Esophagus muscularis mucosa (tissue), 4 donors: ENCODE data around the gene CAMK2N1. TPM values are rescaled to one million over a fixed set of nuclear protein-coding genes. Genes with fewer than 3 reads are reported as not detected.
A peak's percentile ranks its signal among the peaks of the same experiment; 100 is the strongest.

Experiments used
- DNase-seq: peaks from one replicate; pipeline ENCODE4 v3.0.0-alpha.2; 2017; ENCODE audit errors: extremely low spot score
- H3K27ac ChIP-seq, 4 donors: fragments of 200-600 bp; sonication (generic); replicated peaks in 1 of 4; 1 replicate in 3 of 4; 2 replicates in 1 of 4; pipeline ENCODE4 v1.5.1; 2016 to 2019; ENCODE audit warnings: mild to moderate bottlenecking in 1 of 4
- H3K27me3 ChIP-seq, 4 donors: fragments of 200-600 bp; sonication (generic); one replicate each; pipeline versions ENCODE4 v1.5.1 to v1.6.0; 2016 to 2019
- H3K36me3 ChIP-seq, 4 donors: fragments of 200-600 bp; sonication (generic); one replicate each; pipeline ENCODE4 v1.5.1; 2016 to 2019
- H3K4me1 ChIP-seq, 4 donors: fragments of 200-600 bp; sonication (generic); one replicate each; pipeline ENCODE4 v1.5.1; 2016 to 2019
- H3K4me3 ChIP-seq, 4 donors: fragments of 200-600 bp; sonication (generic); 1 replicate in 2 of 4; 2 replicates in 2 of 4; pipeline ENCODE4 v1.5.1; 2016 to 2019; ENCODE audit warnings: mild to moderate bottlenecking in 4 of 4, moderate library complexity in 1 of 4
- H3K9me3 ChIP-seq, 4 donors: fragments of 200-600 bp; sonication (generic); 1 replicate in 3 of 4; 2 replicates in 1 of 4; pipeline ENCODE4 v1.5.1; 2016 to 2019
- EP300 ChIP-seq: sonication (generic); formaldehyde crosslinking; IDR thresholded peaks from one replicate; pipeline ENCODE4 v1.6.1; 2017; ENCODE audit warnings: antibody characterized with exemption
- POLR2A ChIP-seq: fragments of 450-650 bp; IDR thresholded peaks from one replicate; pipeline ENCODE4 v1.6.1; 2017; ENCODE audit warnings: antibody characterized with exemption, moderate library complexity, mild to moderate bottlenecking, low read depth
- POLR2AphosphoS5 ChIP-seq, 2 donors: sonication (generic); formaldehyde crosslinking; IDR thresholded peaks; one replicate each; pipeline ENCODE4 v1.6.1; 2017; ENCODE audit warnings: antibody characterized with exemption in 2 of 2
- WGBS: methylation state at CpG from one replicate; pipeline ENCODE4 v1.1.5; 2018; 5-methylcytosine and 5-hydroxymethylcytosine counted together
- intact Hi-C: fragments of 100-400 bp; cut with DNase I; formaldehyde crosslinking; loops from one replicate; pipeline ENCODE4 v1.15.1; 2023
- total RNA-seq, 4 donors: library from RNA; depleted of rRNA; stranded (reverse); fragments of >200 nt; gene quantifications; one replicate each; pipeline versions ENCODE4 v1.1.0 to v1.2.1, GENCODE V29; 2016
- TF ChIP-seq, protein P1 (sequence below), 3 experiments: fragments of 200-600 bp in 2 of 3; fragments of 450-650 bp in 1 of 3; sonication (generic) in 2 of 3; IDR thresholded peaks; one replicate each; pipeline ENCODE4 v1.5.1; 2017 to 2019; ENCODE audit warnings: antibody characterized with exemption in 3 of 3, mild to moderate bottlenecking in 2 of 3, moderate library complexity in 1 of 3

The CAMK2N1 gene
- 10 to 100 TPM; 22.2 to 31.1 (median 25.6) TPM for total RNA-seq

DNA sequence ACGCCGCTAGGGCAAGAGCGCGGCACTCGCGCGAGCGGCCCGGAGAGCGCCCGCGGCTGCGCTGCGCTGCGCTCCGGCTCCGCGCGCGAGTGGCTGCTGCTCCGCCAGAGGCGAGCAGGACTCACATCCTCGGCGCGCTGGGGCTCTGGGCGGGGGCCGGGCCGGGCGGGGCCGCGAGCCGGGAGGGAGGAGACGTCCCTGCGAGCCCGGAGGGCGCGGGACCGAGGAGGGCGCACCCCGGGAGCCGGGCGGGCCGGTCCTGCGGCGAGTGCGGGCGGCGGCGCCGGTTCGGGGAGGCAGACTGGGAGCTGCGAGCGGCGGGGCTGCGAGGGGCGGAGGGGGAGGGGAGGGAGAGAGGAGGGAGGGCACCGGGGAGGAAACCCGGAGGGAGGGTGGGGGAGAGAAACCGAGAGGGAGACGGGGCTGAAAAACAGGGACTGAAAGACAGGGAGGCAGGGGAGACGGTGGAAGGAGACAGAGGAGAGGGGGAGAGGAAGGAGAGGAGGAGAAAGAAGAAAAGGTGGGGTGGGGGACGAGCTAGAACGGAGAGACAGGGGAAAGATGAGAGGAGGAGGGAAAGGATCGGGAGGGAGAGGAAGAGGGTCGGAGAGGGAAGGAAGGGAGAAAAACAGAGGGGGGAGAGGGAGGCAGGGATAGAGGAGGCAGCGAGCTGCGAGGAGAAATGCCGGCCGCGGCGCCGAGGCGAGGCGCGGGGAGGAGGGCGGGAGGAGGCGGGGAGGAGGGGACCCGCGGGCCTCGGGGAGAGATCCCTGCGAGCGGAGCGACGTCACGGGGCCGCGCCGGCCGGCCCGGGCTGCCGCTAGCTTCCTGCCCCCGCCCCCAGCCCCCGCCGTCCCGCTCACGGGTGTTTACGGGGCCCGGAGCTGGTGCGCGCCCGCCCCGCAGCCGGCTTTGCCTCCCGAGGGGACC, at the start of gene CAMK2N1:
CAMK2N1 (minus strand) TSS at position 684 of the 930 bp plus-strand sequence. CDS start 831 bp downstream, outside the sequence.
- intact Hi-C loops, result no loop called here
- DNase-seq, result no peak
- peaks cover 0 to 30% (median 2%) of the 10 kb centered on the region in 4 donors for H3K27me3 ChIP-seq

DNA sequence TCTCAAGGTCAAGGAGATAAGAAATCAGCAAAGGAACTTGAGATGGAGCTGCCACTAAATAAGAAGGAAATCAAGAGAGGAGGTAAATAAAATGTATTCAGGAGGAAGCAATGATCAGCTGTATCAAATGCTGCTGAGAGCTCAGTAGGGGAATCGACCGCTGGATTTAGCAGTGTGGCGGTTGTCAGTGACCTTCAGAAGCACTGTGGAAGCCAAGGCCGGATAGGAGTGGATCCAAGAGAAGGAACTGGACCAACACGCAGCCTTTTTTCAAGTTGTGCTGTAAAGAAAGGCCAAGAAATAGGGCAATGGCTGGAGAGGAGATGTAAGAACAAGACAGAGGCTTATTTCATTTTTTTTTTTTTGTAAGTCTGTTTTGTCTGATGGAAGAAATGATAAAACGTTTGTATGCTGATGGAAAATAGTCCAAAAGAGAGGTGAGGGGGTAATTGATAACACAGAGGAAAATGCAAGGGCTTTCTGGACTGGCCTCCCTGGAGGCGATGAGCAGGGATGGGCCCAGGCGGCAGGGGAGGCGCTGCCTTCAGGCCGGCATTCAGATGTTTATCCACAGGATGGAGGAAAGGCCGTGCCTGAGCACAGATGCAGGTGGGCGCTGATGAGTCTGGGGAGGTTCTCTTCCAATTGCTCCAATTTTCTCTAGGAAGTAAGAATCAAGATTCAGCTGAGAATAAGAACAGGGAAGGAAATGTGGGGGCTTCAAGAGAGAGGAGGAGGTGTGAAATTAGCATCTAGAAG, 48.8 kb upstream of the CAMK2N1 start:
- intact Hi-C loops, result no loop called here
- no peak for TF ChIP-seq POLR2AphosphoS5 (IDR thresholded peaks at IDR 0.05)
- TF ChIP-seq, protein P1, sequence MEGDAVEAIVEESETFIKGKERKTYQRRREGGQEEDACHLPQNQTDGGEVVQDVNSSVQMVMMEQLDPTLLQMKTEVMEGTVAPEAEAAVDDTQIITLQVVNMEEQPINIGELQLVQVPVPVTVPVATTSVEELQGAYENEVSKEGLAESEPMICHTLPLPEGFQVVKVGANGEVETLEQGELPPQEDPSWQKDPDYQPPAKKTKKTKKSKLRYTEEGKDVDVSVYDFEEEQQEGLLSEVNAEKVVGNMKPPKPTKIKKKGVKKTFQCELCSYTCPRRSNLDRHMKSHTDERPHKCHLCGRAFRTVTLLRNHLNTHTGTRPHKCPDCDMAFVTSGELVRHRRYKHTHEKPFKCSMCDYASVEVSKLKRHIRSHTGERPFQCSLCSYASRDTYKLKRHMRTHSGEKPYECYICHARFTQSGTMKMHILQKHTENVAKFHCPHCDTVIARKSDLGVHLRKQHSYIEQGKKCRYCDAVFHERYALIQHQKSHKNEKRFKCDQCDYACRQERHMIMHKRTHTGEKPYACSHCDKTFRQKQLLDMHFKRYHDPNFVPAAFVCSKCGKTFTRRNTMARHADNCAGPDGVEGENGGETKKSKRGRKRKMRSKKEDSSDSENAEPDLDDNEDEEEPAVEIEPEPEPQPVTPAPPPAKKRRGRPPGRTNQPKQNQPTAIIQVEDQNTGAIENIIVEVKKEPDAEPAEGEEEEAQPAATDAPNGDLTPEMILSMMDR (IDR thresholded peaks at IDR 0.05), result no peak
- no peak for TF ChIP-seq EP300
- H3K4me3 ChIP-seq, result no peak overlapping the region
- H3K9me3 ChIP-seq, result no peaks in the 10 kb centered on the region
- no peak overlapping the region for H3K27ac ChIP-seq
- H3K27me3 ChIP-seq, result peaks cover 0 to 52% (median 0%) of the 10 kb centered on the region in 4 donors
- 66% methylated on average over 12 of the region's 12 CpGs for WGBS
- no peaks in the 10 kb centered on the region for H3K36me3 ChIP-seq
- H3K4me1 ChIP-seq, result no peaks in the 10 kb centered on the region
- DNase-seq, result no peak

More for the DNA sequence above, at the start of gene CAMK2N1:
- no peaks in the 10 kb centered on the region for H3K36me3 ChIP-seq
- H3K9me3 ChIP-seq, result no peaks in the 10 kb centered on the region
- TF ChIP-seq POLR2A (no peak), POLR2AphosphoS5 (IDR thresholded peaks at IDR 0.05) (peak in 1 of 2 donors; percentile 68)
- under 1% methylated on average over 47 of the region's 104 CpGs for WGBS
- H3K27ac ChIP-seq, result peak within 1 kb of the TSS; percentile 92 to 96 (median 94)
- peaks cover 17 to 54% (median 51%) of the 10 kb centered on the region in 4 donors for H3K4me1 ChIP-seq
- peak within 1 kb of the TSS; percentile 66 to 89 (median 74) for H3K4me3 ChIP-seq

DNA sequence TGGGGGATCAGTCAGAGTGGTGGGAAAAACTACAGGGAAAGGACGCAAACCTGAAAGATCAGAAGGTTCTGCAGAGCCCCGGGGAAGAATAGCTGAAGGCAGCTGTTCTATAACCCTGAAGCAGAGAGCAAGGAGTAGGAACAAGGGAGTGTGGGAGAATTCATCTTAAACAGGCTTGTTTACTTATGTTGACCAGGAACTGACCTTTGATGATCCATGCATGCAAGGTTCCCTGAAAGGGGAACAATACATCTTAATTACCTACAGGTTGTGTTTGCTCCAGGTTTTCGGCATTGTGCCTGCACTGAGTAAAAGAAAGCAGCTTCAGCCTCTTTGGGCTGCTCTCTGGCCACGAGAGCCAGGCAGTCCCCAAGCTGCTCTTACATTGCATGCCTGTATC, 47.6 kb upstream of the CAMK2N1 start:
- Histone ChIP-seq H3K4me3 (no peak overlapping the region), H3K27me3 (peaks cover 0 to 64% (median 0%) of the 10 kb centered on the region in 4 donors), H3K36me3 (no peaks in the 10 kb centered on the region), H3K4me1 (no peaks in the 10 kb centered on the region), H3K27ac (no peak overlapping the region), H3K9me3 (no peaks in the 10 kb centered on the region)
- WGBS, result 72% methylated on average over 4 of the region's 4 CpGs
- no peak for DNase-seq
- TF ChIP-seq EP300 (no peak), POLR2AphosphoS5 (IDR thresholded peaks at IDR 0.05) (no peak), POLR2A (no peak)
- TF ChIP-seq, protein P1 (IDR thresholded peaks at IDR 0.05), result no peak
- intact Hi-C loops, result no loop called here

DNA sequence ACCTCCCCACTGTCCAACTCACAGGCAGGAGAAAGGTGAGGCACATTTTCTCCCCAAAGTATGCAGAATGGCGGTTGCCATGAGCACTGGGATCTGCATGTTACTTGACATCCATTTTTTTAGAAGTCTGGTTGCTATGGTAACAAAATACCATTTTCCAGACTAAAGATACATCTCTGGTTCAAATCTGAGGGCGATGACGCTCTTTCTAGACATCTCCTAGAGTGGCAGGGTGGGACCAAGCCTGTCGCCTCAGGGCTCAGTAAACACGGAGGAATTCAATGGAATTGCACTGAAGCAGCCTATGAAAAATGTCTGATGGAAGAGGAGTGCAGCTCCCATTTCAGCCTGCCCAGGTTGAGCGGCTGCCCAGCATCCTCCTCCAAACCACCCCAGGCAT, 44.9 kb upstream of the CAMK2N1 start:
- peaks cover 0 to 65% (median 0%) of the 10 kb centered on the region in 4 donors for H3K27me3 ChIP-seq
- H3K9me3 ChIP-seq, result no peaks in the 10 kb centered on the region
- no peaks in the 10 kb centered on the region for H3K36me3 ChIP-seq
- H3K27ac ChIP-seq, result no peak overlapping the region
- TF ChIP-seq, protein P1 (IDR thresholded peaks at IDR 0.05), result no peak
- TF ChIP-seq POLR2AphosphoS5 (IDR thresholded peaks at IDR 0.05) (no peak), EP300 (no peak), POLR2A (no peak)
- intact Hi-C loops, result no loop called here
- H3K4me3 ChIP-seq, result no peak overlapping the region
- no peak for DNase-seq
- 81% methylated on average over 6 of the region's 6 CpGs for WGBS
- no peaks in the 10 kb centered on the region for H3K4me1 ChIP-seq

DNA sequence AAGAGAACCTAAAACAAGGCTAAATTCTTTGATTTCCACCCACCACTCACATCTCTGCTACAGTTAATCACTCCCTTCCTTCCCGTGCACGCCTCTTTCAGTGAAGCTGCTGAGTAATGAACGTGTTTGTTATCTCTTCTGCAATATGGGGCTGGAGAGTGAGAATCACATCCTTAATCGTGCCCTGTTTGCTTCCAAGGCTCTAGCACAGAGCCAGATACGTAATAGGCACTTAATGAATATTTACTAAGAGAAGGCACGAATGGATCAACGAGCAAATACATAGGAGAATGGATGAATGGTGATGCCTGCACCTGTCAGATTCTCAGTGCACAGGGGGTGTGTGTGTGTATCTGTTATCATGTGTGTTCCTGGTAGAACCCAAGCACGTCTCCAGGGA, 44.3 kb upstream of the CAMK2N1 start:
- Histone ChIP-seq H3K9me3 (no peaks in the 10 kb centered on the region), H3K4me1 (no peaks in the 10 kb centered on the region), H3K36me3 (no peaks in the 10 kb centered on the region), H3K4me3 (no peak overlapping the region), H3K27ac (no peak overlapping the region), H3K27me3 (peaks cover 0 to 61% (median 0%) of the 10 kb centered on the region in 4 donors)
- intact Hi-C loops, result no loop called here
- no peak for DNase-seq
- TF ChIP-seq POLR2A (no peak), POLR2AphosphoS5 (IDR thresholded peaks at IDR 0.05) (no peak), EP300 (no peak)
- TF ChIP-seq, protein P1 (IDR thresholded peaks at IDR 0.05), result no peak
- WGBS, result 42% methylated on average over 8 of the region's 8 CpGs
